Neural cell (in vitro differentiated cells): Measurements from ENCODE around the gene DDX3Y. TPM values are rescaled to one million over a fixed set of nuclear protein-coding genes. Genes with fewer than 3 reads are reported as not detected.

ENCODE experiments used
- H2AFZ ChIP-seq: fragments of 200-600, 300-800 bp; sonication (generic), shearing (Covaris generic); 2 replicates; pipeline ENCODE4 v1.6.0; 2014; ENCODE audit warnings: low read depth, mild to moderate bottlenecking, antibody characterized with exemption, low read length, moderate library complexity
- H3F3A ChIP-seq: fragments of 200-600 bp; shearing (Covaris generic); 2 replicates; pipeline ENCODE4 v1.6.1; 2016; ENCODE audit warnings: mild to moderate bottlenecking, moderate library complexity, mixed read lengths, antibody characterized with exemption, low read length; ENCODE audit not compliant: insufficient read depth, poor library complexity, severe bottlenecking
- H3K27ac ChIP-seq: fragments of 200-600, 300-800 bp; sonication (generic), shearing (Covaris generic); 2 replicates; pipeline ENCODE4 v1.5.1; 2014; ENCODE audit warnings: mild to moderate bottlenecking, low read length, moderate library complexity
- H3K27me3 ChIP-seq: fragments of 300-800, 200-600 bp; sonication (generic), shearing (Covaris generic); 2 replicates; pipeline ENCODE4 v1.6.0; 2014; ENCODE audit warnings: mild to moderate bottlenecking, low read depth, low read length, moderate library complexity; ENCODE audit not compliant: insufficient read depth
- H3K36me3 ChIP-seq: fragments of 300-800, 200-600 bp; sonication (generic), shearing (Covaris generic); 2 replicates; pipeline ENCODE4 v1.5.1; 2014; ENCODE audit warnings: mild to moderate bottlenecking, antibody characterized with exemption, low read length, moderate library complexity; ENCODE audit not compliant: insufficient read depth
- H3K4me2 ChIP-seq: fragments of 300-800, 200-600 bp; sonication (generic), shearing (Covaris generic); 2 replicates; pipeline ENCODE4 v1.6.0; 2014; ENCODE audit warnings: mild to moderate bottlenecking, low read length
- H3K4me3 ChIP-seq: fragments of 300-800, 200-600 bp; sonication (generic), shearing (Covaris generic); 2 replicates; pipeline ENCODE4 v1.5.1; 2014; ENCODE audit warnings: mild to moderate bottlenecking, low read length, moderate library complexity
- H3K79me2 ChIP-seq: fragments of 200-600 bp; shearing (Covaris generic); replicated peaks from 2 replicates; pipeline ENCODE4 v1.6.0; 2014; ENCODE audit warnings: mild to moderate bottlenecking, low read length, moderate library complexity; ENCODE audit not compliant: insufficient read depth
- H3K9ac ChIP-seq: fragments of 300-800, 200-600 bp; sonication (generic), shearing (Covaris generic); 2 replicates; pipeline ENCODE4 v1.6.1; 2016; ENCODE audit warnings: mild to moderate bottlenecking, low read length, mixed read lengths
- H3K9me2 ChIP-seq: fragments of 200-600 bp; shearing (Covaris generic); 2 replicates; pipeline ENCODE4 v1.6.1; 2016; ENCODE audit warnings: mild to moderate bottlenecking, low read length, mixed read lengths; ENCODE audit not compliant: insufficient read depth
- H3K9me3 ChIP-seq: fragments of 200-600, 300-800 bp; sonication (generic), shearing (Covaris generic); 2 replicates; pipeline ENCODE4 v1.6.1; 2016; ENCODE audit warnings: mild to moderate bottlenecking, mixed run types, low read length, moderate library complexity, mixed read lengths
- H4K20me1 ChIP-seq: fragments of 200-600 bp; shearing (Covaris generic); 2 replicates; pipeline ENCODE4 v1.6.1; 2016; ENCODE audit warnings: mild to moderate bottlenecking, mixed run types; ENCODE audit not compliant: insufficient read depth
- EP300 ChIP-seq: fragments of 450-650 bp; conservative IDR thresholded peaks from 2 replicates; pipeline ENCODE4 v1.6.1; 2014; ENCODE audit warnings: antibody characterized with exemption, mild to moderate bottlenecking, moderate library complexity; ENCODE audit not compliant: poor library complexity, severe bottlenecking
- EZH2 ChIP-seq: fragments of 200-600, 300-800 bp; shearing (Covaris generic), sonication (generic); IDR thresholded peaks from 2 replicates; pipeline ENCODE4 v1.6.1; 2014; ENCODE audit warnings: antibody characterized with exemption, low read length, borderline replicate concordance, mild to moderate bottlenecking; ENCODE audit not compliant: insufficient read depth, poor library complexity, severe bottlenecking
- MXI1 ChIP-seq: fragments of 450-650 bp; conservative IDR thresholded peaks from 2 replicates; pipeline ENCODE4 v1.6.1; 2014; ENCODE audit warnings: antibody characterized with exemption, mild to moderate bottlenecking; ENCODE audit not compliant: poor library complexity, severe bottlenecking
- POLR2AphosphoS5 ChIP-seq: IDR thresholded peaks from 2 replicates; pipeline ENCODE4 v1.6.1; 2012
- RAD21 ChIP-seq: fragments of 450-650 bp; conservative IDR thresholded peaks from 2 replicates; pipeline ENCODE4 v1.6.1; 2014; ENCODE audit warnings: antibody characterized with exemption, mild to moderate bottlenecking, moderate library complexity
- SMC3 ChIP-seq: fragments of 450-650 bp; conservative IDR thresholded peaks from 2 replicates; pipeline ENCODE4 v1.6.1; 2014; ENCODE audit warnings: antibody characterized with exemption, mild to moderate bottlenecking, moderate library complexity; ENCODE audit not compliant: poor library complexity
- TAF1 ChIP-seq: IDR thresholded peaks from 2 replicates; pipeline ENCODE4 v1.6.1; 2012; ENCODE audit warnings: low read depth
- polyA plus RNA-seq: library from polyadenylated mRNA; depleted of rRNA; stranded (reverse); fragments of >200 nt; gene quantifications from 2 replicates; pipeline ENCODE4 v1.2.3, GENCODE V29; 2014
- TF ChIP-seq, protein P1 (sequence below): fragments of 450-650 bp; IDR thresholded peaks from 2 replicates; pipeline ENCODE4 v1.5.1; 2014; ENCODE audit warnings: antibody characterized with exemption, mild to moderate bottlenecking, moderate library complexity; ENCODE audit not compliant: poor library complexity, severe bottlenecking
- TF ChIP-seq, protein P2 (sequence below): IDR thresholded peaks from 2 replicates; pipeline ENCODE4 v1.6.1; 2012; ENCODE audit warnings: borderline replicate concordance

The DDX3Y gene
- polyA plus RNA-seq, 1 donor from 2014 or later, result 169 TPM

DNA sequence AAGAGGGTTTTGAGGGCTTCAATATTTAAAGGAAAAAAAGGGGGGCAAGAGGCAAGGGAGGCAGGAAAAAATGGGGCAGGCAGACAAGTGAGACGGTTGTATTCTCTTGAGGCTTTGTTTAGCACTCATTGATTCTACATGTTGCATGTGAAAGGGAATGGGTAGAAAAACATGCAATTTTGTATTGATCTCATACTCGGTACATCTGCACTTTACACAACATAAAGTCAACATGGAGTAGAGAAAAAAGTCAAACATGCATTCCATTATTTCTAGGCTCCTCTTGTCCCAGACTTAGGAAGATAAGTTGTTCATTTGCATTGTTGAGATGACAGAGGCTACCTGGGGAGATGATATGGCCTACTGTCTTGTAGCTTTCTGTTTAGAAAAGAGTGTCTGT lies 36.7 kb upstream of the DDX3Y start:
- Histone ChIP-seq H3K27me3 (no peaks in the 10 kb centered on the region), H2AFZ (no peak overlapping the region), H3K9me2 (no peaks in the 10 kb centered on the region), H3K4me3 (no peak overlapping the region), H3K9ac (no peak overlapping the region), H3K4me2 (no peak overlapping the region), H3K79me2 (no peaks in the 10 kb centered on the region), H3K36me3 (no peaks in the 10 kb centered on the region), H3F3A (no peaks in the 10 kb centered on the region), H3K9me3 (no peaks in the 10 kb centered on the region), H3K27ac (no peak overlapping the region), H4K20me1 (no peaks in the 10 kb centered on the region)
- TF ChIP-seq EZH2 (no peak), EP300 (no peak), MXI1 (no peak), SMC3 (no peak), RAD21 (no peak), TAF1 (no peak), POLR2AphosphoS5 (no peak)
- TF ChIP-seq, protein P1, sequence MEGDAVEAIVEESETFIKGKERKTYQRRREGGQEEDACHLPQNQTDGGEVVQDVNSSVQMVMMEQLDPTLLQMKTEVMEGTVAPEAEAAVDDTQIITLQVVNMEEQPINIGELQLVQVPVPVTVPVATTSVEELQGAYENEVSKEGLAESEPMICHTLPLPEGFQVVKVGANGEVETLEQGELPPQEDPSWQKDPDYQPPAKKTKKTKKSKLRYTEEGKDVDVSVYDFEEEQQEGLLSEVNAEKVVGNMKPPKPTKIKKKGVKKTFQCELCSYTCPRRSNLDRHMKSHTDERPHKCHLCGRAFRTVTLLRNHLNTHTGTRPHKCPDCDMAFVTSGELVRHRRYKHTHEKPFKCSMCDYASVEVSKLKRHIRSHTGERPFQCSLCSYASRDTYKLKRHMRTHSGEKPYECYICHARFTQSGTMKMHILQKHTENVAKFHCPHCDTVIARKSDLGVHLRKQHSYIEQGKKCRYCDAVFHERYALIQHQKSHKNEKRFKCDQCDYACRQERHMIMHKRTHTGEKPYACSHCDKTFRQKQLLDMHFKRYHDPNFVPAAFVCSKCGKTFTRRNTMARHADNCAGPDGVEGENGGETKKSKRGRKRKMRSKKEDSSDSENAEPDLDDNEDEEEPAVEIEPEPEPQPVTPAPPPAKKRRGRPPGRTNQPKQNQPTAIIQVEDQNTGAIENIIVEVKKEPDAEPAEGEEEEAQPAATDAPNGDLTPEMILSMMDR, result no peak
- TF ChIP-seq, protein P2, sequence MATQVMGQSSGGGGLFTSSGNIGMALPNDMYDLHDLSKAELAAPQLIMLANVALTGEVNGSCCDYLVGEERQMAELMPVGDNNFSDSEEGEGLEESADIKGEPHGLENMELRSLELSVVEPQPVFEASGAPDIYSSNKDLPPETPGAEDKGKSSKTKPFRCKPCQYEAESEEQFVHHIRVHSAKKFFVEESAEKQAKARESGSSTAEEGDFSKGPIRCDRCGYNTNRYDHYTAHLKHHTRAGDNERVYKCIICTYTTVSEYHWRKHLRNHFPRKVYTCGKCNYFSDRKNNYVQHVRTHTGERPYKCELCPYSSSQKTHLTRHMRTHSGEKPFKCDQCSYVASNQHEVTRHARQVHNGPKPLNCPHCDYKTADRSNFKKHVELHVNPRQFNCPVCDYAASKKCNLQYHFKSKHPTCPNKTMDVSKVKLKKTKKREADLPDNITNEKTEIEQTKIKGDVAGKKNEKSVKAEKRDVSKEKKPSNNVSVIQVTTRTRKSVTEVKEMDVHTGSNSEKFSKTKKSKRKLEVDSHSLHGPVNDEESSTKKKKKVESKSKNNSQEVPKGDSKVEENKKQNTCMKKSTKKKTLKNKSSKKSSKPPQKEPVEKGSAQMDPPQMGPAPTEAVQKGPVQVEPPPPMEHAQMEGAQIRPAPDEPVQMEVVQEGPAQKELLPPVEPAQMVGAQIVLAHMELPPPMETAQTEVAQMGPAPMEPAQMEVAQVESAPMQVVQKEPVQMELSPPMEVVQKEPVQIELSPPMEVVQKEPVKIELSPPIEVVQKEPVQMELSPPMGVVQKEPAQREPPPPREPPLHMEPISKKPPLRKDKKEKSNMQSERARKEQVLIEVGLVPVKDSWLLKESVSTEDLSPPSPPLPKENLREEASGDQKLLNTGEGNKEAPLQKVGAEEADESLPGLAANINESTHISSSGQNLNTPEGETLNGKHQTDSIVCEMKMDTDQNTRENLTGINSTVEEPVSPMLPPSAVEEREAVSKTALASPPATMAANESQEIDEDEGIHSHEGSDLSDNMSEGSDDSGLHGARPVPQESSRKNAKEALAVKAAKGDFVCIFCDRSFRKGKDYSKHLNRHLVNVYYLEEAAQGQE, result no peak

DNA sequence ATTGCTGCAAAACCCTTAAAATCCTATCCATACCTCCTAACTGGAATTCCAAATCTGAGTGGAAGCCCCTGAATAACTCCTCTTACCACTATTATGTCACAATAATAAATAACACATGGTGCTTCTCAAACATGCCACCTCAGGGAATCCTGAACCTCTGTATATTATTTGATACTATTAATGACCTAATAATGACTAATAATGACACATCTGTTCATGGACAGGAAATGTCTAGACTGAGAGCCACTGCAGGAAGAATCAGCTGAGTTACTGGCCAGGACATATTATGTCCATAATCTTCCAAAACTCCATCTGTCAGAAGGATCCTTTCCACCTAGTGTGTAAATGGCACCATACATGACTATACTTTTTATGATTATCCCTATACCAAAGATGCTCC lies 7.7 kb upstream of the DDX3Y start:
- no peaks in the 10 kb centered on the region for H3K9me2 ChIP-seq

More for the DNA sequence above, 7.7 kb upstream of the DDX3Y start:
- Histone ChIP-seq H3K9me3 (no peaks in the 10 kb centered on the region), H3K27me3 (no peaks in the 10 kb centered on the region), H3K79me2 (no peaks in the 10 kb centered on the region), H3K4me3 (no peak overlapping the region), H3K9ac (no peak overlapping the region), H3F3A (no peaks in the 10 kb centered on the region), H3K36me3 (no peaks in the 10 kb centered on the region), H4K20me1 (no peaks in the 10 kb centered on the region), H3K4me2 (no peak overlapping the region), H2AFZ (no peak overlapping the region), H3K27ac (no peak overlapping the region)
- TF ChIP-seq MXI1 (no peak), POLR2AphosphoS5 (no peak), TAF1 (no peak), EP300 (no peak), RAD21 (no peak), EZH2 (no peak), SMC3 (no peak)
- TF ChIP-seq, protein P2, result no peak
- TF ChIP-seq, protein P1, result no peak
